ENCODE measurements around the gene HINFP. TPM values are rescaled to one million over a fixed set of nuclear protein-coding genes. Genes with fewer than 3 reads are reported as not detected.

Gene HINFP
- total RNA-seq, 2 experiments from 2014 or later, result 52.4 to 52.6 TPM

- POLR2A ChIA-PET, result interaction anchor here (0.7 kb wide), 2 partner anchors 14 to 81 kb away, joined by 3 read pairs; no protein-coding TSS in a partner anchor
- Mint-ChIP-seq H3K36me3 (peaks cover 41% of the 10 kb centered on the region), H3K4me3 (no peak overlapping the region), H3K9me3 (no peaks in the 10 kb centered on the region), H3K27ac (peak overlapping the region; percentile 96), H3K27me3 (no peaks in the 10 kb centered on the region), H3K4me1 (peaks cover 22% of the 10 kb centered on the region)
- DNase-seq (no peak), ATAC-seq (ENCODE audit: low read depth) (no peak)
Observed at GRCh38 chr11:119114351-119114750, 7.0 kb upstream of the HINFP start.

GRCh38 chr11:119115484-119116234 lies 5.7 kb upstream of the HINFP start:
- H3K4me1 Mint-ChIP-seq, result peaks cover 22% of the 10 kb centered on the region
- peak overlapping the region; percentile 82 for H3K4me3 Mint-ChIP-seq
- H3K27me3 Mint-ChIP-seq, result no peaks in the 10 kb centered on the region
- POLR2A ChIA-PET, result interaction anchor here (0.8 to 1.6 kb wide), 9 partner anchors 9 to 97 kb away, joined by 3 to 18 read pairs (median 7); partner anchors contain the start of genes C2CD2L, CBL, DPAGT1 and NLRX1
- ATAC-seq (ENCODE audit: low read depth), result peak; percentile 83
- H3K36me3 Mint-ChIP-seq, result peaks cover 36% of the 10 kb centered on the region
- H3K9me3 Mint-ChIP-seq, result no peaks in the 10 kb centered on the region
- H3K27ac Mint-ChIP-seq, result peak overlapping the region; percentile 96
- peak; percentile 50 for DNase-seq

GRCh38 chr11:119116235-119116594 lies 5.2 kb upstream of the HINFP start:
- Mint-ChIP-seq H3K9me3 (no peaks in the 10 kb centered on the region), H3K4me3 (peak overlapping the region; percentile 82)

DNA sequence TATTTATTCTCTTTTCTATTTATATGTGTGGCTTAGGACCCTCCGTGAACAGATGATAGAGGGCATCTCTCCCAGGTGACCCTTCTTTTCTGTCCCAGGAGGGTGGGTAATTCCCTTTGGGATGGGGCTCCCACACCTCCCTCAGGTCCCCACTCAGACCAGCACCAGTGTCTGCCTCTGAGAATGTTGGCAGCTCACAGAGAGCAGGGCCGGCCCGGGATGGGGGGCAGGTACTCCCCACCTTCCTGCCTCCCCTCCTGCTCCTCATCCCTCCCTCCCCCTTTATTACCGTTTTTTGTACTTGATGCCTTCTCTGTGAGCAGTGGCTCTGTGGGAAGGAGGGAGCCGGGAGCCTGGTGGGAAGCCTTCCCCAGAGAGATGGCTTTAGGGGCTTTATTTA lies 4.8 kb upstream of the HINFP start:
- Mint-ChIP-seq H3K36me3 (peaks cover 31% of the 10 kb centered on the region), H3K9me3 (no peaks in the 10 kb centered on the region), H3K27ac (peak overlapping the region; percentile 96), H3K27me3 (no peaks in the 10 kb centered on the region), H3K4me1 (peaks cover 26% of the 10 kb centered on the region), H3K4me3 (no peak overlapping the region)
- POLR2A ChIA-PET, result interaction anchor here (1.0 to 1.6 kb wide), 6 partner anchors 10 to 98 kb away, joined by 3 to 18 read pairs (median 8); partner anchors contain the start of genes C2CD2L, DPAGT1, NLRX1 and RPS25
- ATAC-seq (ENCODE audit: low read depth) (no peak), DNase-seq (no peak)

More at GRCh38 chr11:119116235-119116594, 5.2 kb upstream of the HINFP start:
- ATAC-seq (ENCODE audit: low read depth) (no peak), DNase-seq (no peak)
- no peaks in the 10 kb centered on the region for H3K27me3 Mint-ChIP-seq
- POLR2A ChIA-PET, result interaction anchor here (0.8 to 1.6 kb wide), 9 partner anchors 9 to 98 kb away, joined by 3 to 18 read pairs (median 7); partner anchors contain the start of genes C2CD2L, CBL, DPAGT1 and NLRX1
- peaks cover 34% of the 10 kb centered on the region for H3K36me3 Mint-ChIP-seq
- H3K4me1 Mint-ChIP-seq, result peaks cover 26% of the 10 kb centered on the region
- H3K27ac Mint-ChIP-seq, result peak overlapping the region; percentile 96

GRCh38 chr11:119117004-119117706 lies 4.2 kb upstream of the HINFP start:
- H3K4me3 Mint-ChIP-seq, result no peak overlapping the region
- no peaks in the 10 kb centered on the region for H3K27me3 Mint-ChIP-seq
- POLR2A ChIA-PET, result interaction anchor here (0.9 kb wide), 1 partner anchor 15 kb away, joined by 3 read pairs; no protein-coding TSS in a partner anchor
- peaks cover 27% of the 10 kb centered on the region for H3K36me3 Mint-ChIP-seq
- ATAC-seq (ENCODE audit: low read depth) (no peak), DNase-seq (no peak)
- H3K9me3 Mint-ChIP-seq, result no peaks in the 10 kb centered on the region
- H3K27ac Mint-ChIP-seq, result peak overlapping the region; percentile 55
- peaks cover 29% of the 10 kb centered on the region for H3K4me1 Mint-ChIP-seq

GRCh38 chr11:119118227-119118626 lies 3.2 kb upstream of the HINFP start:
- POLR2A ChIA-PET, result interaction anchor here (0.5 to 0.9 kb wide), 4 partner anchors 10 to 23 kb away, joined by 3 read pairs; a partner anchor contains a TSS
- H3K4me1 Mint-ChIP-seq, result peaks cover 37% of the 10 kb centered on the region
- ATAC-seq (ENCODE audit: low read depth), result no peak
- no peak for DNase-seq
- H3K27ac Mint-ChIP-seq, result no peak overlapping the region
- H3K27me3 Mint-ChIP-seq, result no peaks in the 10 kb centered on the region
- H3K9me3 Mint-ChIP-seq, result no peaks in the 10 kb centered on the region
- peaks cover 24% of the 10 kb centered on the region for H3K36me3 Mint-ChIP-seq
- no peak overlapping the region for H3K4me3 Mint-ChIP-seq

DNA sequence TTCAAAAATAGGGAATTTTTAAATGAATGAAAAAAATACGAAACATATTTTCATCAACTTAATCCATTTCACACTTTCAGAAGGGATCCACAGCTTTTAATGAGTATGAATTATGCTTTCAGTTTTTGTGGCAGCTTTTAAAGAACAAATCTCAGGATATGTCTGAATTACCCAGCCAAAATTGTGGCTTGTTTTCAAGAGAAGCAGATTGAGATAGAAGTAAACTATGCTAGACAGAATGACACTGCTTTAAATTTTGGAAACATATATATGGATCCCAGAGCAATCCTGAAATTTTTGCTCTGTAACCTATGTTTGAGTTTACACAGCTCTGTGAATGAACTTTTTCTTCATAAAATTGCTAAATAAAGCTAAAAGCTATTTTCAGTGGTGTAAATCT lies 2.4 kb upstream of the HINFP start:
- Mint-ChIP-seq H3K27me3 (no peaks in the 10 kb centered on the region), H3K4me1 (peaks cover 38% of the 10 kb centered on the region), H3K27ac (no peak overlapping the region), H3K36me3 (peaks cover 25% of the 10 kb centered on the region), H3K4me3 (no peak overlapping the region), H3K9me3 (no peaks in the 10 kb centered on the region)
- DNase-seq (no peak), ATAC-seq (ENCODE audit: low read depth) (no peak)
- POLR2A ChIA-PET, result interaction anchor here (0.5 to 0.8 kb wide), 4 partner anchors 13 to 375 kb away, joined by 3 read pairs; partner anchors contain the start of gene DPAGT1

- DNase-seq (no peak), ATAC-seq (ENCODE audit: low read depth) (no peak)
- H3K4me1 Mint-ChIP-seq, result peaks cover 31% of the 10 kb centered on the region
- no peaks in the 10 kb centered on the region for H3K27me3 Mint-ChIP-seq
- peak overlapping the region; percentile 86 for H3K27ac Mint-ChIP-seq
- peaks cover 17% of the 10 kb centered on the region for H3K36me3 Mint-ChIP-seq
- POLR2A ChIA-PET, result interaction anchor here (0.8 to 2.6 kb wide), 9 partner anchors 9 to 682 kb away, joined by 4 to 20 read pairs (median 5); partner anchors contain the start of genes C2CD2L, CBL, DPAGT1 and HYOU1
- peak overlapping the region; percentile 93 for H3K4me3 Mint-ChIP-seq
- no peaks in the 10 kb centered on the region for H3K9me3 Mint-ChIP-seq
Observed at GRCh38 chr11:119120639-119121007, 757 bp upstream of the HINFP start.

- ATAC-seq (ENCODE audit: low read depth) (no peak), DNase-seq (no peak)
- H3K27ac Mint-ChIP-seq, result peak overlapping the region; percentile 86
- peaks cover 11% of the 10 kb centered on the region for H3K36me3 Mint-ChIP-seq
- no peaks in the 10 kb centered on the region for H3K27me3 Mint-ChIP-seq
- H3K4me1 Mint-ChIP-seq, result peaks cover 28% of the 10 kb centered on the region
- no peaks in the 10 kb centered on the region for H3K9me3 Mint-ChIP-seq
- POLR2A ChIA-PET, result interaction anchor here (0.6 to 3.0 kb wide), 12 partner anchors 10 to 197 kb away, joined by 3 to 22 read pairs (median 5); partner anchors contain the start of genes ABCG4, C2CD2L, CBL and DPAGT1
- peak overlapping the region; percentile 93 for H3K4me3 Mint-ChIP-seq
Observed at GRCh38 chr11:119121811-119122124, 388 bp downstream of the HINFP start.

DNA sequence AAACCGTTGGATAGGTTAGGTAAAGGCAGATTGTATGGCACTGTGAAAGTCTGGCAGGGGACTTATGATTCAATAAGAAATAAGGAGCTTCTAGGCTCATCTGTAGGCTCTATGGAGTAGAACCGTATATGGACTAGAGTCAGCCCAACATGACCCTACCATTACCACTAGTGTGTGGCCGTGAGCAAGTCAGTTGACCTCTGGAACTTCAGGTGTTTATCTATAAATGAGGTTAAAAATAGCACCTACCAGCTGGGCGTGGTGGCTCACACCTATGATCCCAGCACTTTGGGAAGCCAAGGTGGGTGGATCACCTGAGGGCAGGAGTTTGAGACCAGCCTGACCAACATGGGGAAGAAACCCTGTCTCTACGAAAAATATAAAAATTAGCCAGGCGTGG lies 4.4 kb downstream of the HINFP start:
- peaks cover 10% of the 10 kb centered on the region for H3K36me3 Mint-ChIP-seq
- H3K9me3 Mint-ChIP-seq, result no peaks in the 10 kb centered on the region
- peaks cover 22% of the 10 kb centered on the region for H3K4me1 Mint-ChIP-seq
- H3K27me3 Mint-ChIP-seq, result no peaks in the 10 kb centered on the region
- H3K27ac Mint-ChIP-seq, result no peak overlapping the region
- POLR2A ChIA-PET, result interaction anchor here (0.7 kb wide), 1 partner anchor 57 kb away, joined by 7 read pairs; no protein-coding TSS in a partner anchor
- no peak for DNase-seq
- H3K4me3 Mint-ChIP-seq, result no peak overlapping the region
- ATAC-seq (ENCODE audit: low read depth), result no peak

DNA sequence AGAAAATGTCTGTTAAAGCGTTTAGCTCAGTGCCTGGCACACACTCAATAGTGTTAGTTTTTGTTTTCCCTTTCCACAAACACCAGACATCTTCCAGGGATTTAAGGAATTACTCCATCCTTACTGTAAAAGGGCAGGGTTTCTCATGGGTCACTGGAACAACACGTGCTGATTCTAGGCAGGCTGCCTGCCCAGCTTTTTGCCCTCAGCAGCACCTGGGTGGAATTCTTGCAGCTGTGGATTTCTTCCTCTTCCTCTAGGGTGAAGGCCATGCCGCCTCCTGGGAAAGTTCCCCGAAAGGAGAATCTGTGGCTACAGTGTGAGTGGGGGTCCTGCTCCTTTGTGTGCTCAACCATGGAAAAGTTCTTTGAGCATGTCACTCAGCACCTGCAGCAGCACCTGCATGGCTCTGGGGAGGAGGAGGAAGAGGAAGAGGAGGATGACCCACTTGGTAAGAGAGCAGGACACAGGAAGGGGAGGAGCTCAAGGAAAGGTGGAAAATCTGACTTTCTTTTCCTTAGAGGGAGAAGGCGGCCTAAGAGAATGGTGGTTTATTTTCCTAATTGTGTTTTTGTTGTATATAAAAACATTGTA lies 5.4 kb downstream of the HINFP start:
- POLR2A ChIA-PET, result interaction anchor here (1.4 kb wide), 1 partner anchor 25 kb away, joined by 4 read pairs; the partner anchor contains the start of gene DPAGT1
- Mint-ChIP-seq H3K4me1 (peaks cover 18% of the 10 kb centered on the region), H3K27me3 (no peaks in the 10 kb centered on the region), H3K27ac (peak overlapping the region; percentile 3), H3K36me3 (peaks cover 10% of the 10 kb centered on the region), H3K9me3 (no peaks in the 10 kb centered on the region), H3K4me3 (no peak overlapping the region)
- ATAC-seq (ENCODE audit: low read depth) (no peak), DNase-seq (no peak)

GRCh38 chr11:119130662-119131061 lies 9.3 kb downstream of the HINFP start:
- H3K4me1 Mint-ChIP-seq, result peaks cover 7% of the 10 kb centered on the region
- H3K4me3 Mint-ChIP-seq, result no peak overlapping the region
- no peak for DNase-seq
- ATAC-seq (ENCODE audit: low read depth), result no peak
- no peaks in the 10 kb centered on the region for H3K9me3 Mint-ChIP-seq
- POLR2A ChIA-PET, result no interaction called here
- H3K36me3 Mint-ChIP-seq, result peaks cover 18% of the 10 kb centered on the region
- H3K27ac Mint-ChIP-seq, result no peak overlapping the region
- H3K27me3 Mint-ChIP-seq, result no peaks in the 10 kb centered on the region
